ENCODE measurements around the gene ITGB1BP1.

DNA sequence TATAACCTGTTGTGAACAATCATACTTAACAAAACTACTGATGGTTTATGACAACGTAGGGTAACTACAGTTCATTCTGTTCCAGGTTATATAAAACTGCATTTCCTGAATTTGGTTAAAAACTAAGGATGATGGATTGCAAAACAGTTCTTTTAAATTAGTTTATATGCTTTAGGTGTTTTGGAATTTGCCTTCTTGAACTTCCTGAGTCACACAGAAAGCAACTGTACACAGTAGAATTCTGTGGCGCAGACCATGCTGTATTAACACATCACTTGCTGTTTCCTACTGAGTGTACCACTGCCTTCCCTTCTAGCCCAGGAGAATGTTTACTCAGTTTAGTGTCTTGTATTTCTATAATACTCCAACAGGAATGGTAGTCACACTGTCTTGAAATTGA is 19.4 kb downstream of the ITGB1BP1 start:
- TF ChIP-seq, protein P1, sequence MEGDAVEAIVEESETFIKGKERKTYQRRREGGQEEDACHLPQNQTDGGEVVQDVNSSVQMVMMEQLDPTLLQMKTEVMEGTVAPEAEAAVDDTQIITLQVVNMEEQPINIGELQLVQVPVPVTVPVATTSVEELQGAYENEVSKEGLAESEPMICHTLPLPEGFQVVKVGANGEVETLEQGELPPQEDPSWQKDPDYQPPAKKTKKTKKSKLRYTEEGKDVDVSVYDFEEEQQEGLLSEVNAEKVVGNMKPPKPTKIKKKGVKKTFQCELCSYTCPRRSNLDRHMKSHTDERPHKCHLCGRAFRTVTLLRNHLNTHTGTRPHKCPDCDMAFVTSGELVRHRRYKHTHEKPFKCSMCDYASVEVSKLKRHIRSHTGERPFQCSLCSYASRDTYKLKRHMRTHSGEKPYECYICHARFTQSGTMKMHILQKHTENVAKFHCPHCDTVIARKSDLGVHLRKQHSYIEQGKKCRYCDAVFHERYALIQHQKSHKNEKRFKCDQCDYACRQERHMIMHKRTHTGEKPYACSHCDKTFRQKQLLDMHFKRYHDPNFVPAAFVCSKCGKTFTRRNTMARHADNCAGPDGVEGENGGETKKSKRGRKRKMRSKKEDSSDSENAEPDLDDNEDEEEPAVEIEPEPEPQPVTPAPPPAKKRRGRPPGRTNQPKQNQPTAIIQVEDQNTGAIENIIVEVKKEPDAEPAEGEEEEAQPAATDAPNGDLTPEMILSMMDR (IDR thresholded peaks at IDR 0.05), result no peak
- TF ChIP-seq POLR2A (IDR thresholded peaks at IDR 0.05), result no peak

Data from Peyer's patch (tissue), 4 donors.